Activated CD4-positive, CD25-positive, alpha-beta regulatory T cell treated with anti-CD3 and anti-CD28 coated beads, Interleukin-2, amount 50 U/mL, for 72 hours (primary cell): ENCODE data around the gene SLIT1.

ENCODE experiments used
- DNase-seq: peaks from one replicate; pipeline ENCODE4 v3.0.0; 2021

SLIT1 gene

DNA sequence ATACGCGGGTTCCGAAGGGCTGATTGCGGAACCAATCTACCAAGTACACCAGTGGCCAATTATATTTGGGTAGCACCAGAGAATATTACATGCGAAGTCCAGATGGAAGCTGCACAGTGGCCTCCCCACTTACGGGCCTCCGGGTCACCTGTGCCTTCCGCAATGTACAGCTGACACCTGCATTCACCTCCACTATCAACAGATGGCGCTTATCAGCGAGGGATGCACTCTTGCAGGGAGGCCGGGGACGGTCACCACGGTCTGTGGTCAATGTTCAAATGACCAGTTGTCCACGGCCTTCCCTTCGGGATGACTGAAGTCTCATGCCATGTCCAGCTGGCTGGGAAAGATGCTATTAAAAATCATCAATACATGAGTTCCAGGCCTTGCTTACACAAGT lies 47.6 kb downstream of the SLIT1 start:
- no peak for DNase-seq

DNA sequence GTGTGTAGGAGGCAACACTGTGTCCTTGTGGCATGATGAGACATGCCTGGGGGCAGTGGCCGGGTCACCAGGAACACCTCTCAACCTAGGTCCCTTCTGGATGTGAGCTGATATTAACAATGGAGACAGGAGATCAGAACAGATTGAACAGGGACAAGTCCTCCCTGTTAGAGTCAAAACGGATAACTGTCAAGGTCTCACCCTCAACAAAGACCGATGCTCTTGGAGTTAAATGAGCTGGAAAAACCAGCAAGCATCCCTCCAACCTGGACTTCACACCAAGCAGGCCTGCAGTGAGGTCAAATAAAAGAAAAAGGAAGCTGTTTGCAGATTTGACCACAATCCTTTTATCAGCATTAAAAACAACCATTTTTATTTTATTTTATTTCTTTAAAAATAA lies 49.0 kb downstream of the SLIT1 start:
- no peak for DNase-seq

DNA sequence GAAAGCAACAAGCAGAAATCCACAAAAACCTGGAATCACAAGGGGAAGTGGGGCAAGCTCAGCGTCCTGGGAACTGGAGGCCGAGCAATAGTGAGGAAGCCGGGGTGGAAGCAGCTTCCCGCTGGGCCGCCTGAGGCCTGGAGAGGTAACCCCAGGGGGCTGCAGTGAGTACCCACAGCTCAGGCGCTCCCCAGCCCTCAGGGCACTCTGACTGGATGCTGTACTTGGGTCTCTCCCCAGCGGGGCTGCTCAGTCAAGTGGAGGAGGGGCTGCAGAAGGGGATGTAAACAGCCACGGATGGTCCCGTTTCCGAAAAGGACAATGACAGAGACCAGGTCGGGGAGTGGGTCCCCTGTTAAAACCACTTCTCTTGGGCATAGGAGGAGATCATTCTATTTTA lies 50.3 kb downstream of the SLIT1 start:
- no peak for DNase-seq

DNA sequence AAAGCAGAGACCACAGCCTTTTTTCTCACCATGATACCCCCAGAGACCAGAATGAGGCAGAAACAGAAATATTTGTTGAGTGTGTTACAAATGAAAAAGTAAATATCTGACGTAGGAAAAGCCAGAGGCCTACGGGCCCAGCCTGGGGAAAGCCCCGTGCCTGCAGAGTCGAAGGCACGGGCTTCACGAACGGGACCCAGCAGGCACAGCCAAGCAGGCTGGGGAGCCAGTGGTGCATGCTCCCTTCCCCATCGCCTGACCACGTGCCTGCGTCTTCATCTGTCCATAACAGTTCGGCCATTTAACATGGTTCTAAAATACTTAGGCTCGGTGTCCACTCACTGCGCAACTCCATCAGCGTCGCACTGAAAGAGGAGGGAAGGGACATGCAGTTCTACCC lies 50.8 kb downstream of the SLIT1 start:
- DNase-seq, result no peak

DNA sequence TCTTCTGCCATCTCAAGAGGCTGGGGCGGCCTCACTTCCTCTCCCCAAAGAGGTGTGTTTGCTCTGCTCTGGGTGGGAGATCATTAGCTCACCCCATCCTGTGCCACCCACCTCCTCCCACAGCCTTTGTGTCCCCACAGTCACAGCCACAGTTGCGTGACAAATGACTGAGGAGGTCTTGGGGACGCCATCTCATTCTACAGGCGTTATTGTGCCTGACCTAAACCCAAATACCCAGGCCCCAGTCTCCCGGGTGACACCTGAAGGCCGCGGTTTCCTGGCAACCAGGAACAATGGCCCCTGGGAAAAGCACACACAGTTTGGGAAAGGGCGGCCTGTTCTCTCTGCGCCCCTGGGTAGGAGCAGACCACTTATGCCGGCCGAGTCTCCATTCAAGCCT lies 51.6 kb downstream of the SLIT1 start:
- no peak for DNase-seq

DNA sequence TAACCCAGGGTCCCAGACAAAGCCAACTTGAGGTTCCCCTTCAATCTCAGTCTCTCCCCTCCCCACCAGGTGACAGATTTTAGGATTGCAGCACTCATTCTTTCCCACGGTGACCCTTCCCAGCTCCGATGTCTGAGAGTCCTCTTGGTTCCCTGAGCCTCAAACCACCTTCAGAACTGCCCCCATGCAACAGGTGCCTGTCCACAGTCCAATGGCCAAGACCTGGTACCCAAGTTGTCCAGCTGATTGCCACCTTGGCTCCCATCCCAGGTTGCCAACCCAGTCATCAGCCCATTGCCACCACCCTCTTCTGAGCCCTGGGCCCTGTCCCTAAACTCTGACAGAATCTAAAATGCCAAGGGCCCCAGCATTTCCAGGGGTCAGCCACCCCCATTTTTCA lies 53.5 kb downstream of the SLIT1 start:
- DNase-seq, result no peak

DNA sequence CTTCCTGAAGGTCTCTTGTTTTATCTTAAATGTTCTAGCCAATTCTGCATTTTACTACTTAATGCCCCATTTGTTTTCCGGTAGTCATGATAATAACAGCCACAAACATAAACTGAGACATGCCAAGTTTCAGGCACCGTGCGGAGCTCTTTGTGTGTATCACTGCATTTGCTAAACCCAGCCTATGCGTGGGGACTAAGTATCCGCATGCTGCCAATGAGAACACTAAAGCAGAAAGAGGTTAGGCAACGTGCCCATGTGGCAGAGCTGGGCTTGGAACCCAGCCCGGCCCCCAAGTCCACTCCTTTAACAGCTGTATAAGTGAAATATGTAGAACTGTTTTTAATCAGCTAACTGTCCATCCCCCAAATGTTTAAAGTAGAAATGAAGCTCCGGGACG lies 54.1 kb downstream of the SLIT1 start:
- DNase-seq, result no peak

DNA sequence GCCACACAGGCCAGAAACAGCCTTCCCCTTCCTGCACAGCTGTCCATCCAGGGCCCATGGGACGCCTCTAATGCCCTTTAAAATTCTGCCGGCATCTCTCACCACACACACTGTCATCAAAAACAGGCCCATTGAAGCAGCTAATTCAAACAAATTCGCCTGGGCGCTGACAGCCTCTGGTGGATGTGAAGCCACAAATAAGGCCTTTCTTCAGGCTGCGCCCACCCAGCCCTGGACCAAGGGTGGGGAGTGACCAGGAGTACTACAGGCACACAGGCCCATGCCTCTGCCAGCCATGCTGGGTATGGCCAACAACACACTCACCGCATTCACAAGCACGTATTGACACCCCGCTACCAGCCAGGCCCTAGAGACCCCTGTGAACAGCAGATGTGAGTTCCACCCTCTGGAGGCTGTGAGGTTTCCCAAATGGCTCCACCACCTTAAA lies 54.6 kb downstream of the SLIT1 start:
- DNase-seq, result no peak

DNA sequence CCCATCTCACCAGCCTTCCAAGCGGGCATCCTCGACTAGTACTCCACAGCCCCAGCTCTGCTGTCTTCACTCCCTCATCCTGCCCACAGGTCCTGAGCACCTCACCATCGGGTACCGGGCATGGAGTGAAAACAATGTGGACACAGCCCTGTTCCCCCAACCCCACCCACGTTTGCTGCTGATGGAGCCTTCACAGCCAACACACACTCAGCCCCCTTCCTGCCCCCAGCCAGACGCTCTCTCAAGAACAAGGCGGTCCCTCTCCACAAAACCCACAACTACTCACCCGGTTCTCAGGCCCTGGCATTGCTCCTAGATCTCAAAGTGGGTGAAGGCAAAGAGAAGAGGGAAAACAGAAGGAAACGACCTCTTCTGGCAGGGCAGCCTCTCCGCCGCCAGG lies 56.1 kb downstream of the SLIT1 start:
- DNase-seq, result no peak

DNA sequence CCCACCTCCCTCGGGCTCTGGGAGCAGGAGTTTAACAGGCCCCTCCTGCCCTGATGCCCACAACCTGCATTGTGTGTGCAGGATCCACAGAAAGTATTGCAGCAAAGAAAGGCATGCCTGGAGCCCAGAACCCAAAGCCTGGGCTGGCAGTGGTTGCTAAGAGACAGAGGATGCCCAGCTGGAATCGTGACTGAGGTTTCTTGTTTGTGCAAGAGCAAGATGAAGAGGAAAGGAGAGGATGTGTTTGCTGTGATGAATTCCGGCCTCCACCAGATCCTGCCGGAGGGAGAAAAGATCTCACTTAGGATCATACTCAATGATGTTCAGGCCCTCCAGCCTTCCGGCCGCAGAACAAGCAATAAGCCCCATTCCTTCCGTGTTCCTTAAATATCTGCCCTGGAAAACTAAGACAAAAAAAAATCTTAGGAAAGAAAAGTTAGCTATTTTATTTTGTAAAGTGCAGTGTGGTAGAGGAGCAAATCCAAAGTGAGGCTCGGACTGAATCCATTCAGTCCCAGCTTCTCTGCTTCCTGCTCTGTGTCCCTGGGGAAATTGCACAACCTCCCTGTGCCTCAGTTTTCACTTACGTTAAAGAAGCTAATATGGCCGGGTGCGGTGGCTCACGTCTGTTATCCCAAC lies 57.1 kb downstream of the SLIT1 start:
- DNase-seq, result no peak

DNA sequence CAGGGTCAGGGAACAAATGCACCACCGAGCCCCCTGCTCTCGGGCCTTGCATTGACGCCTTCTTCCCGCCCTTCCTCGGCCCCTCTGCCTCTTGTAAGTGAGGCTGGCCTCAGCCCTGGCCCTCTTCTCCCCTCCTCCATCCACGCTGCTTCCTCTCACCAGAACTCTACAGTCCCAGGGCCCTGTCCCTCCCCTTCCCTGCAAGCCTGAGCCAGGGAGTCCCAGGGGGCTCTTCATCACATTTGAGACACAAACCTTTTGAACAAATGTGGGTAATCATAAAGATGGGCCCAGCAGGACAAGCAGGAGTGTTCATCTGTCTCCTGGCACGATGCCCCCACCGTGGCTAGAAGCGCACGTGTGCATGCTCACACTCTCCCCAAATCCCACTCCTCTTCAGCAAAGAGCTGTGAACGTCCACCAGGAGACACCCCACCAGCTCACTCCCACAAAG lies 57.7 kb downstream of the SLIT1 start:
- no peak for DNase-seq

DNA sequence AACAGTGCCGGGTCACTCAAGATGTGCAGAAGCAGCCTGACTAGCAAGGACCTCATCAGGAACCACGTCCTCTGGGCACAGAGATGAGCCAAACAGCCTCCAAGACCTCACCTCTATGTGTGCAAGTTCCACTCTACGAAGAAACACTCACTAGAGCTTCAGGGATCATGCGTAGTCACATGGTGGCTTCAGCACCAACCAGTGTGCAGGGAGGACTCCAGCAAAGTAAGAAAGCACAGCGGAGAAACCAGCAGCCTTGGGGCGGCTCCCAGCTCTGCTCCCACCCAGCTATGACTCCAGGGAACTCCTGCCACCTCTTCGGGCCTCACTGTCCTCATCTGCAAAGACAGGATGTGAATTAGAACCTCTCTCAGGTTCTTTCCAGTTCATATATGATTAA lies 58.2 kb downstream of the SLIT1 start:
- DNase-seq, result no peak

DNA sequence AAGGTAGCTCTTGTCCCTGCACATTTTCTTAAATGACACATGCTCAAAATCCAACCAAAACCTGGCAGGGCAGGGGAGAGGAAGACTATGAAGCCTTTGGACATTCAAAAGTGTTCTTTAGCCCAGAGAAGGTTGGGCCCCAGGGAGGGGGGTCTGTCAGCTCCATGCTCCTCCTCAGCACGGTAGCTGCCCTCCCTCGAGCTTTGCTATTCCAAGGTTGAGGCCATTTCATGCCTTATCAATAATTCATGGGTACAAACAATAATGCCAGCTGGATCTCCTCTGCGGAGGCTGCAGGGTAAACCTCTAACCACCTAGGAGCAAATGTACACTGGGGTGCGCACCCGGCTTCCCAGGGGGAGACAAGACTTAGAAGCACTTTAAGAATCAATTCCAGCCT lies 61.5 kb downstream of the SLIT1 start:
- no peak for DNase-seq

DNA sequence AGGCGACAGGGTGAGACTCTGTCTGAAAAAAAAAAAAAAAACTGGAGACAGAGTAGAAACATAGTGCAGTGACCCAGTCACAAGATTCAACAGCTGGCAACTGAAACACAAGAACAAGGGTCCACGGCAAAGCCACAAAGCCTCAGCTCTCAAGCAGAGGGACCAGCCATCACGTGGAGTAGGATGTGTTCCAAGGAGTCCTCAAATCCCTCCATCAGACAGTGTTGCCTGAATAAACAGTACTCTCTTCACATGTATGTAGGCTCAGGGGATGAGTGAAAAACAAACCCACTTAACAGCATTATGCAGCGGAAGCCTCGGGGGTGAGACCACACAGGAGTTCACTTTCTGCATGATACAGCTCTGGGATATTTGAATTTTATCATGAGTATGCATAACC lies 62.0 kb downstream of the SLIT1 start:
- no peak for DNase-seq

DNA sequence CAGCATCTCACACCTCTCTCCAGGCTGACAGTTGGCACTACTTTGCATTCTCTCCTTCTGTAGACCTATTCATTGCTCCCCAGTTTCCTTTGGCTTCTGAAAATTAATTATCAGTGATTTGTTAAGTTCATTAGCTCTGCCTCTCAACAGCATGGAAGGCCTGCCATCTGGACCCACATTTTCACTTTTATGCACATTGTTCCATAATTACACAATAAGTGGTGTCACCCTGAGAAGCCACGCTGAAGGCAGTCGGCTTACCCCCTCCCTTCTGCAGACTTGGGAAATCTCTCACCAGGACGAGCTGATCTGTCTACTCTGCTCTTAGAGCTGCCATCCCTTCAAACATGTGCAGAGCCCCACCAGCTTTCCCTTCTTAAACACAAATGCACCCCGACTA lies 64.7 kb downstream of the SLIT1 start:
- DNase-seq, result no peak

DNA sequence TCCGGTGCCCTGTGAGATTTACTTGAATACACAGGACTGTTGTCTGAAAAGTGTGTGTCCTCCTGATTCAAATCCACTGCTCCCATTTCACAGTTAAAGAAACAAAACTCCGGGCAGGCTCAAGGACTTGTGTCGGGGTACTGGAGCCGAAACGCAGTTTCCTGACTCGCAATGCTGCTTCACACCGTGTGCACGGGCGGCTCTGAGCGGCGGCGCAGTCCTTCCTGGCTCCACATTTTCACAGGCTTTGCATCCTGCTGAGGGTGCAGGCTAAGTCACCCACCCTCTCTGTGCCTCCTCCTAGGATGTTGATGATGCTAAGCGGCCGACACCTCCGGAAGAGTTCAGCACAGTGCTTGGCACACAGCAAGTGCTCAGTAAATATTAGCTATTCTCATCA lies 65.4 kb downstream of the SLIT1 start:
- DNase-seq, result no peak

DNA sequence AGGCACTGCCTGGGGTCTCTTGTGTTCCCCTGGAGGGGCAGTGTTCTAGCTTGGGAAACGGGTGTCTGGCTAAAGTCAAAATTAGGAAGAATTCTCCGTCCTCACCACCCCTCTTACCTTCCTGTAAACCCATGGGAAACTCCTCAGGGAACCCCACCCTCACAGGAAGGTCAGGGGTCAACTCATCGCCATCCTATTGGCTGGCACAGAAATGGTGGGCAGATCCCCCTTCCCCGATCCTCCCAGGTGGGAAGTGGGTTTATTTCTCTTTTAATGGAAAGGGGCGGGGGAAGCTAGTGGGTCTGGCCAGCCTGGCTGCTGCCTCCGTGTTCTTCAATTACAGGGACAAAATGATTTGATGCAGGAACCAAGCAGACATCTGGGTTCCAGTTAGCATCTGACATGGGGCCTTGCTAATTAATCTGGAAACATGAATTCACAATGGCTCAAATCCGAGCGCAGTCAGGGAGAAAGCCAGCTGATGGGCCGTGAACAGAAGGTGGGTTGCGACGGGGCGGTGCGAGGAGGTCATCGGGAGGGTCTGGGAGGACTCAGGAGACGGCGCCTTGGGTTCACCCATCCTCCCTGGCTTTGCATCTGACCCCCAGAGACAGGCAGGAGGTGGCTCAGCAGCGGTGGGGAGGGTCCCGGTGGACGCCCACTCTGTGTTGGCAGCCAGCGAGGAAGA lies 66.6 kb downstream of the SLIT1 start:
- DNase-seq, result no peak

DNA sequence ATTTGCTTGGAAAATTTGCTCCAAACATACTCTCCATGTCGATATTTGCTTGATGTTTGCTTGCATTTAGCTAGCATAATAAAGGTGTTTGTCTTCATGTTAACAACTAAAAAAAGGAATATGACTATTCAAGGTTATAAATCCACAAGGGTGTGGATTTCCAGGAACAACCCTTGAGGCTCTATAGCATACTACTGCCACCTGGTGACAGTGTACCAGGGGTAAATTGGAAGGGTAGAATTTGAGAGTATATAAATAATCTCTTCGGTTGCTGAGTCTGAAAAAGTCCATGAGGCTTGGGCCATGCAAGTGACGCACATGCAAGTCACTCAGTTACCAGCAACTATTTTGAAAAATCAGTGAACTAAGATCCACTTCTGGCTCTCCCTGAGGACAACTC lies 68.4 kb downstream of the SLIT1 start:
- no peak for DNase-seq

DNA sequence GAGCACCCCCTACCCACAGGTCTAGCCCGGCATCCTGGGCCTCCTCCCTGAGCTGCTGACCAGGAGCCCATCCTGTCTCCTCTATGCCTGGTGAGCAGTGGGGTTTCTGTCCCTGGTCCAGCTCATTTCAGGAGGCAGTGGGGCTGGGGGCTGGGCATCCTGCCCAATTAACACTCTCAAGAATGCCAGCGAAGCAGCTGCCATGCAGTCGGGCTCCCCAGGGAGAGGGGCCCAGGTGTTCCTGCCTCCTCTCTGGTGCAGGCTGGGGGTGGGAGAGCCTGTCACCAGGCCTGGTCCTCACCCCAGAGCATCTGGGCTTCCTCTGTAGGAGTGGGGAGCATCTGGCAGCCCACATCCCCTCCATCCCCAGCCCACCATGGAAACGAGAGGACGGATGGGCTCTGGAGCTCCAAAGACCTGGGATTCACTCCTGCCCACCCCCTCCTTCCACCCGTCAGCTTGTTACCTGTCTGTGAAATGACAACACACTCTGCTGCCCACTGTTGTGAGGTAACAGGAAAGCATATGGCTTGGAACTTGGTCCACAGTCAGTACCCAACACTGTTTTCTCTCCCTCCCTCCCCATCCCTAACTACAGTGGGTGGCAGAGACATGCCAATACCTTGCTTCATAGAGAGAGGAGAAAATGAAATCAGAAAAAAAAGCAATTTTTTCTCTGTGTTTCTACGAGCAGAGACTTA lies 69.1 kb downstream of the SLIT1 start:
- no peak for DNase-seq

DNA sequence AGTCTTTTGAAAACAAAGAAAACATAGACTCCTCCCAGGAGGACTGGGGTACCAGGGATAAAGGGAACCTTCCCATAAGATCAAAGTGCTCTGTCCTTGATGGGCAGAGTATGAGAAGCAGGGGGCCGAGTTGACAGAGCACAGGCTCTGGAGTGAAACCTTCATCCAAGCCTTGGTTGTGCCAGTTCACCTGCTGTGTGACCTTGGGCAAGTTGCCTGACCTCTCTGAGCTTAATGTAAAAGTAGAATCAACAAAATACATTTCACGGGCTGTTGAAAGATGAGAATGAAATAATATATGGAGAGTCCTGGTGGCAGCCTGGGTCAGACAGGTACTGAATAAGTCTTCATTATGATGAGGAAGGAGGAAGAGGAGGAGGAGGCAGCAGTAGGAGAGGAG lies 69.9 kb downstream of the SLIT1 start:
- DNase-seq, result no peak

DNA sequence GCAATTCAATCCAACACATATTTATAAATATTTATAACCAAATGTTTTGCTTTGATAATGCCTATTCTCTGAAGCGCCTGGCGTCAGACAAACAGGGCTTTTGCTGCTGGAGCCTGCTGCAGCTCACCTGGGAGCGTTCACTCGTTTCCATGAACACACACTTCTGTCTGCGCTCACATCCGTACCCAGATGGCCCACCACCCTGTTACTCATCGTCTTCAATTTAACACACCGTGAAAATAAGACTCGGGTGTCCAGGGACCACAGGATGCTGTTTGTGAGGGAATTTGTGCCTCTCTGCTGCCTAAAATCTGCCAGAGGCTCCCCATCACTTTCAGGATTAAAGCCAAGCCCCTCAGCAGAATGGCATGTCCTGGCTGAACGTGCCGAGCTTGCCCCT lies 74.1 kb downstream of the SLIT1 start:
- no peak for DNase-seq

DNA sequence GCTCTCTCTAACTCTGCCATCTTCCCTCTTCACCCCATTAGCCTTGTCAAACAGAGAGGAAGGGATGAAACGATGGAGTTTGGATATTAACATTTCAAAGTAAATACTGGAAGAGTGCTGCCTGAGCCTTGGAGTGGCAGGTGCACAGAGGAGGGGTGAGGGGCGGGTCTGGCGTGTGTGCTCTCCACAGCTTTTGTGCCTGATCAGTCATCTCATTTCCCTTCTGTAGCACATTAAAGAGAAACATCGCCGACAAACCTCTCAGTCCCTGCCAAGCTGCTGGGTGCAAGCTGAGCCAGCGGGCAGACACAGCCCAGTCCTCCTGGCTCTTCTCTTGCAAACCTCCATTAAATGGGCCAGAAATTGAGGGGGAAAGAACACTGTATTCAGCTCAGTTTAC lies 76.2 kb downstream of the SLIT1 start:
- no peak for DNase-seq

DNA sequence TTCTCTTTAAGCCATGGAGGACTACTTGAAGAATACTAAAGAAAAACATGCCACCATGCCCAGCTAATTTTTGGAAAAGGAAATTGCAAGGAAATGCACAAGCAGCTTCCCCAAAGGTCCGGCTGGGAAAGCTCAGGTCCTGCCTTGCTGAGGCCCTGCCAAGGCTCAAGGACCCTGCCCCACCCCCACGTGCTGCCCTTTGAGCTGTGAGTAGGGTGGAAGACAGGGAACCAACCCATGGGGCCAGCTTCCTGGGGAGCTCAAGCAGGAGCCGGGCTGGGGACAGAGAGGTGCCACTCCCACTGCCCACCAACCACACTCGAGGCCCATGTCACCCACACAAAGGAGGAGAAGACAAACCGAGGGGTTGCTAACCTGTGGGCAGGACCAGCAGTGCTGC lies 78.2 kb downstream of the SLIT1 start:
- DNase-seq, result no peak

DNA sequence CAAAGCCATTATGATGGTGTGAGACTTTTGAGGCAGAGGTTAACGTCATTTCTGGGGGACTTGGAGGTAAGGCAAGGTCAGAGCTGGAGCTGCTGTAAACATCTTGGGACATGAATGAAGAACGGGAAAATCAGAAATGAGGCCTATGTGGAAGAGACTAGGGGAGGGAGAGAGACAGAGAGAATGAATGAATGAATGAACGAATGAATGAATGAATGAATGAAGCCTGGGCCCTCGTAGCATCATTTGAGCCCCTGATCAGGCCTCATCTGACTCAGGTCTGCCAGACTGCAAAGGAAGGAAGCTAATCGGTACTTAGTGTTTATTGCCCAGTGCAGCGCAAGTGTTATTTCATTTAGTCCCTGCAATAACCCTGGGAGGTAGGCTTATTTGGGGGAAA lies 79.6 kb downstream of the SLIT1 start:
- no peak for DNase-seq

DNA sequence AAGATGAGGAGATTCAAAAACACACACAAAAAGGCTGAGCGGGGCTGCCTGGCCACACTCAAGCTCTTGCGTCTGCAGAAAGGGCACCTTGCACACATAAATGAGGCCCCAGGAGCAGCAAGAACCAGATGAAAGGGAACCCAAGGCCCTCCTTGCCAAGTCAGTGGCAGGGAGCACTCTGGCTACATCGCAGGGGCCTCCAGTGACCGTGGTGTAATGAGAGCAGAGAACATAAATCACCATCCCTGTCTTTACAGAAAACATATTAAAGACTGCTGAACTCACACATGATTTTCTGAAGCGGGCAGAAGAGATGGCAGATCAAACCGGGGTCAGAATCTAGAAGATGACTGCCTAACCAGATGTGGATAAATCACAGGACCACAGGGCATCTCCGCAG lies 80.5 kb downstream of the SLIT1 start:
- DNase-seq, result no peak
